ENCODE data around the gene TAF1C. TPM values are rescaled to one million over a fixed set of nuclear protein-coding genes. Genes with fewer than 3 reads are reported as not detected.

Gene TAF1C
- total and polyA plus RNA-seq, 9 of the 15 experiments (the other 6 are each of a cell fraction or from before 2014, with no cell fraction given), result 1.5 to 74.8 (median 21.0) TPM

DNA sequence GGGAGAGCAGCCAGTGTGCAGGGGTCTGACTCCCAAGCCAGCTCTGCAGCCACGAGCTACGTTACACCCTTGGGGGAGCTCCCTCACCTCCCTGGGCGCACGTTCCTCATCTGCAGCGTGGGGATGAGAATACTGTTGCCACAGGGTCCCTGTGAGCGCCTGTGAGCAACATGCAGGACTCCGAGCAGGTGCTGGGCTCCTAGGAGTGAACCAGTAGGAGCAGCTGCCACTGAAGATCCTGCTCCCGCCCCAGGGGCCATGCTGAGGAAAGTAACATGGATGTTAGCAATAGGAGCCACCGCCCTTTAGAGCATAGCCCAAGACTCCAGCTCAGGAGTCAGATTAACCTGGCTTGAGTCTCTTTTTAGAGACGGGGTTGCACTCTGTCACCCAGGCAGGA lies 25.8 kb downstream of the TAF1C start:
- FAIRE-seq, result no peak
- WGBS (ENCODE audit: insufficient coverage, low coverage, missing lambda C conversion rate), result 3% methylated on average over 10 of the region's 10 CpGs
- no peak overlapping the region for H2AFZ ChIP-seq (ENCODE audit: low read depth, low read length)

More for the DNA sequence above, 25.8 kb downstream of the TAF1C start:
- H3K9me1 ChIP-seq (ENCODE audit: control insufficient read depth, insufficient read depth, low read length), result no peaks in the 10 kb centered on the region
- no peak overlapping the region for H3K4me3 ChIP-seq
- CTCF ChIA-PET (ENCODE audit: low intra/inter-chr PET ratio), result no interaction called here
- peaks cover 57 to 65% of the 10 kb centered on the region in 2 experiments for H3K27me3 ChIP-seq (ENCODE audit: control insufficient read depth in 2 of 2, insufficient read depth in 2 of 2, low read length in 2 of 2)
- no TSS peak for BruUV-seq (replicated peaks)
- no peaks in the 10 kb centered on the region for H3K79me2 ChIP-seq (ENCODE audit: control insufficient read depth, insufficient read depth, low read length)
- no peaks in the 10 kb centered on the region for H3K36me3 ChIP-seq (ENCODE audit: control insufficient read depth, insufficient read depth, low read length)
- ATAC-seq (no peak; the same call in 2 of the 3 replicates), DNase-seq (ENCODE audit: extremely low read depth in 1 of 4, low spot score in 3 of 4) (no peak)
- no peak overlapping the region for H3K27ac ChIP-seq (ENCODE audit: extremely low read depth, low read depth, low read length)
- POLR2A ChIA-PET, result interaction anchor here (0.5 to 1.6 kb wide), 5 partner anchors 9 to 111 kb away, joined by 3 to 6 read pairs (median 3); no protein-coding TSS in a partner anchor
- H3K9ac ChIP-seq (ENCODE audit: insufficient read depth in 1 of 2, low read depth in 2 of 2, low read length in 2 of 2), result no peak overlapping the region
- no peak for TF ChIP-seq PURB (CRISPR knock-in tag; IDR thresholded peaks at IDR 0.05; ENCODE audit: low read depth)
- no peak for TF ChIP-seq RFX5 (IDR thresholded peaks at IDR 0.05; ENCODE audit: low read depth, low read length)
- no peak for TF ChIP-seq IRF2 (CRISPR knock-in tag; IDR thresholded peaks at IDR 0.05)
- no peak for TF ChIP-seq NFRKB (IDR thresholded peaks at IDR 0.05; ENCODE audit: low read depth)
- no peak for TF ChIP-seq FOXK2 (conservative IDR thresholded peaks at IDR 0.05 in 1 of 2, IDR thresholded peaks at IDR 0.05 in 1 of 2; ENCODE audit: low read depth in 2 of 2)
- TF ChIP-seq, protein P1, sequence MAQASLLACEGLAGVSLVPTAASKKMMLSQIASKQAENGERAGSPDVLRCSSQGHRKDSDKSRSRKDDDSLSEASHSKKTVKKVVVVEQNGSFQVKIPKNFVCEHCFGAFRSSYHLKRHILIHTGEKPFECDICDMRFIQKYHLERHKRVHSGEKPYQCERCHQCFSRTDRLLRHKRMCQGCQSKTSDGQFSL (CRISPR knock-in tag; IDR thresholded peaks at IDR 0.05), result no peak
- TF ChIP-seq, protein P1 (tag; IDR thresholded peaks at IDR 0.05), result no peak
- TF ChIP-seq ZNF79 (CRISPR knock-in tag; IDR thresholded peaks at IDR 0.05; ENCODE audit: low read depth), result no peak
- no peak for TF ChIP-seq NCOR1 (IDR thresholded peaks at IDR 0.05)
- TF ChIP-seq, protein P2, sequence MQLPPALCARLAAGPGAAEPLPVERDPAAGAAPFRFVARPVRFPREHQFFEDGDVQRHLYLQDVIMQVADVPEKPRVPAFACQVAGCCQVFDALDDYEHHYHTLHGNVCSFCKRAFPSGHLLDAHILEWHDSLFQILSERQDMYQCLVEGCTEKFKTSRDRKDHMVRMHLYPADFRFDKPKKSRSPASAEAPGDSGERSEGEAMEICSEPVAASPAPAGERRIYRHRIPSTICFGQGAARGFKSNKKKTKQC (CRISPR knock-in tag; IDR thresholded peaks at IDR 0.05), result no peak
- no peak for TF ChIP-seq ZNF124 (CRISPR knock-in tag; IDR thresholded peaks at IDR 0.05)
- no peak for TF ChIP-seq NBN (IDR thresholded peaks at IDR 0.05; ENCODE audit: low read depth)
- TF ChIP-seq PTBP1 (IDR thresholded peaks at IDR 0.05; ENCODE audit: low read depth, low read length), result no peak
- no peak for TF ChIP-seq ZKSCAN8 (CRISPR knock-in tag; IDR thresholded peaks at IDR 0.05)
- no peak for TF ChIP-seq SRSF1 (IDR thresholded peaks at IDR 0.05; ENCODE audit: low read depth, low read length)
- no peak for TF ChIP-seq PTTG1 (tag; IDR thresholded peaks at IDR 0.05; ENCODE audit: low read depth)
- TF ChIP-seq, protein P3, sequence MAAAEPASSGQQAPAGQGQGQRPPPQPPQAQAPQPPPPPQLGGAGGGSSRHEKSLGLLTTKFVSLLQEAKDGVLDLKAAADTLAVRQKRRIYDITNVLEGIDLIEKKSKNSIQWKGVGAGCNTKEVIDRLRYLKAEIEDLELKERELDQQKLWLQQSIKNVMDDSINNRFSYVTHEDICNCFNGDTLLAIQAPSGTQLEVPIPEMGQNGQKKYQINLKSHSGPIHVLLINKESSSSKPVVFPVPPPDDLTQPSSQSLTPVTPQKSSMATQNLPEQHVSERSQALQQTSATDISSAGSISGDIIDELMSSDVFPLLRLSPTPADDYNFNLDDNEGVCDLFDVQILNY (CRISPR knock-in tag; IDR thresholded peaks at IDR 0.05), result no peak
- TF ChIP-seq ZNF77 (CRISPR knock-in tag; IDR thresholded peaks at IDR 0.05), result no peak
- TF ChIP-seq ZFX (CRISPR knock-in tag; IDR thresholded peaks at IDR 0.05), result no peak
- no peak for TF ChIP-seq CHCHD3 (CRISPR knock-in tag; IDR thresholded peaks at IDR 0.05)
- H4K20me1 ChIP-seq (replicated peaks; ENCODE audit: control insufficient read depth, insufficient read depth, low read length), result no peaks in the 10 kb centered on the region
- peaks cover 0 to 4% of the 10 kb centered on the region in 2 experiments; a peak in 1 of 5 replicates for H3K4me1 ChIP-seq (replicated peaks in 1 of 2; ENCODE audit: control insufficient read depth in 2 of 2, insufficient read depth in 2 of 2, low read length in 2 of 2)
- no peaks in the 10 kb centered on the region for H3K9me3 ChIP-seq (replicated peaks; ENCODE audit: control insufficient read depth, insufficient read depth, low read depth, low read length)
- no peak overlapping the region for H3K4me2 ChIP-seq (ENCODE audit: insufficient read depth, low read length)
- intact Hi-C loops (cut with micrococcal nuclease) (no loop called here), in situ Hi-C loops (cut with MboI) (no loop called here)
